WERI-Rb-1 (cell line): ENCODE measurements around the gene B4GALNT3.

ENCODE experiments used
- DNase-seq: peaks from one replicate; pipeline ENCODE4 v3.0.0-alpha.2; 2020
- H3K27ac ChIP-seq: fragments of 250-450 bp; sonication (Bioruptor Pico); 2 replicates; pipeline ENCODE4 v1.5.1; 2020; ENCODE audit warnings: mild to moderate bottlenecking, moderate library complexity
- H3K27me3 ChIP-seq: fragments of 250-450 bp; sonication (Bioruptor Pico); 2 replicates; pipeline ENCODE4 v1.5.1; 2021; ENCODE audit warnings: mild to moderate bottlenecking, low read depth, moderate library complexity; ENCODE audit not compliant: insufficient read depth, severe bottlenecking
- H3K36me3 ChIP-seq: fragments of 250-450 bp; sonication (Bioruptor Pico); 2 replicates; pipeline ENCODE4 v1.5.1; 2020; ENCODE audit warnings: mild to moderate bottlenecking, moderate library complexity
- H3K4me3 ChIP-seq: 2 replicates; pipeline ENCODE4 v1.5.1; 2011; ENCODE audit warnings: low read depth, mild to moderate bottlenecking, control low read depth, low read length
- H3K9me3 ChIP-seq: fragments of 250-450 bp; sonication (Bioruptor Pico); 2 replicates; pipeline ENCODE4 v1.5.1; 2021; ENCODE audit warnings: mild to moderate bottlenecking, moderate library complexity; ENCODE audit not compliant: severe bottlenecking
- TF ChIP-seq, protein P1 (sequence below): IDR thresholded peaks from 2 replicates; pipeline ENCODE4 v1.5.1; 2011; ENCODE audit warnings: low read depth, mild to moderate bottlenecking, control low read depth, inconsistent platforms, low read length

The B4GALNT3 gene

DNA sequence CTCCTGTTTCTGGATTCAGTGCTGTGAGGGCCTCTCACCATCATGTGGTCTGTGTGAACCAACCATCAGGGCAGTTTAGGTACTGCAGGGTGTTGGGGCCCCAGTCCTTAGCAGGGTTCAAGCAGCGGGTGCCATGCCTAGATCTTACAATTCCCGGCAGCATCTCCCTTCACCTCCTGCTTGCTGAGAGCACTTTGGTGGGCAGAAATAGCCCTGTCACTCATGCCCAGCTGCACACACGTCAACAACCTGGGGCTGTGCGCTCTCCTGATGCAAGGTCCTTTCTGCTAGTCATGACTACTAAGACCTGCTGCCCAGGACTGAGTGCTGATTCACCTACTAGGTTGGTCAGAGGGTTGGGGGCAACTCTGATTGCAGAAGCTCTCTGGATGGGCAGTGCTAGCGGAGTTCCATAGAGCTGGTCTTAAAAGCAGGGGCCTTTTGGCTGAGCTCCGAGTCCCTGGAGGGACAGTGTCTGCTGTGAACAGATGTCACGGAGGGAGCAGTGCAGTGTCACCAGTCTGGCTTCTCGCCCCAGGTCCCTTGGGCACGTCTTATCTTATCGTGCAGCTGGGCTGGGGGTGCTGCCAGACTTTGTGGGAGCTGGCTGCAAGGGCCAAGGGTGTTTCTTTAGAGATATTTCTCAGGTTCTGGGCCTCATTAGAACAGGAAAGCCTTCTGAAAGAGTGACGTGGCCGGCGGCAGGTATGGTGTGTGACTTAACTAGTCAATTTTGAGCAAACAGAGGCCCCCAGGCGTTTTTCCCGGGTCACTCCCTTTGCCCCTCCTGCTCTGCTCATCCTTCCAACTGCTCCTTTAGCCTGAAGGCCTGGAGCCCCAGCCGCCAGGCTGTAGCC lies 131.7 kb downstream of the B4GALNT3 start:
- TF ChIP-seq, protein P1, sequence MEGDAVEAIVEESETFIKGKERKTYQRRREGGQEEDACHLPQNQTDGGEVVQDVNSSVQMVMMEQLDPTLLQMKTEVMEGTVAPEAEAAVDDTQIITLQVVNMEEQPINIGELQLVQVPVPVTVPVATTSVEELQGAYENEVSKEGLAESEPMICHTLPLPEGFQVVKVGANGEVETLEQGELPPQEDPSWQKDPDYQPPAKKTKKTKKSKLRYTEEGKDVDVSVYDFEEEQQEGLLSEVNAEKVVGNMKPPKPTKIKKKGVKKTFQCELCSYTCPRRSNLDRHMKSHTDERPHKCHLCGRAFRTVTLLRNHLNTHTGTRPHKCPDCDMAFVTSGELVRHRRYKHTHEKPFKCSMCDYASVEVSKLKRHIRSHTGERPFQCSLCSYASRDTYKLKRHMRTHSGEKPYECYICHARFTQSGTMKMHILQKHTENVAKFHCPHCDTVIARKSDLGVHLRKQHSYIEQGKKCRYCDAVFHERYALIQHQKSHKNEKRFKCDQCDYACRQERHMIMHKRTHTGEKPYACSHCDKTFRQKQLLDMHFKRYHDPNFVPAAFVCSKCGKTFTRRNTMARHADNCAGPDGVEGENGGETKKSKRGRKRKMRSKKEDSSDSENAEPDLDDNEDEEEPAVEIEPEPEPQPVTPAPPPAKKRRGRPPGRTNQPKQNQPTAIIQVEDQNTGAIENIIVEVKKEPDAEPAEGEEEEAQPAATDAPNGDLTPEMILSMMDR, result no peak
- no peak overlapping the region for H3K4me3 ChIP-seq
- peaks cover 2% of the 10 kb centered on the region for H3K9me3 ChIP-seq
- peak overlapping the region; percentile 73 for H3K27ac ChIP-seq
- H3K27me3 ChIP-seq, result no peaks in the 10 kb centered on the region
- no peaks in the 10 kb centered on the region for H3K36me3 ChIP-seq
- peak; percentile 52 for DNase-seq

DNA sequence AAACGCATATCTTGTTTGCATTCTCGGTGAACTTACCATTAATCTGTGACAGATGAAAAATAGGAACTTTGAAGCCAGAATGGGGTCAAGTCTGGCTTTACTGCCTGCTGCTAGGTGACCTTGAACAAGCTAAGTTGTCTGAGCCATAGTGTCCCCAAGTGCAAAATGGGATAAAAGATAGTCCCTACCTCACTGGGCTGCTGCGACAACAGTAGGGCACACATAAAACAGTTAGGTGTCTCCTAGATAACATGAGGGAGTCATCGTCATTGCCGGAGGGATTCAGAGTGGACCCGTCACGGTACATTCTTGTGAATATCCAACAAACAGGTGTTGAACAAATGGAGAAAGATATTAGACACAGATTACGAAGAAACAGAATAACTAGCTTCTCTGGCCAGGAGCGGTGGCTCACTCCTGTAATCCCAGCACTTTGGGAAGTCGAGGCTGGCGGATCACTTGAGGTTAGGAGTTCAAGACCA lies 132.3 kb downstream of the B4GALNT3 start:
- Histone ChIP-seq H3K36me3 (no peaks in the 10 kb centered on the region), H3K27me3 (no peaks in the 10 kb centered on the region), H3K9me3 (peaks cover 2% of the 10 kb centered on the region), H3K27ac (peak overlapping the region; percentile 73), H3K4me3 (no peak overlapping the region)
- TF ChIP-seq, protein P1, result no peak
- DNase-seq, result no peak

DNA sequence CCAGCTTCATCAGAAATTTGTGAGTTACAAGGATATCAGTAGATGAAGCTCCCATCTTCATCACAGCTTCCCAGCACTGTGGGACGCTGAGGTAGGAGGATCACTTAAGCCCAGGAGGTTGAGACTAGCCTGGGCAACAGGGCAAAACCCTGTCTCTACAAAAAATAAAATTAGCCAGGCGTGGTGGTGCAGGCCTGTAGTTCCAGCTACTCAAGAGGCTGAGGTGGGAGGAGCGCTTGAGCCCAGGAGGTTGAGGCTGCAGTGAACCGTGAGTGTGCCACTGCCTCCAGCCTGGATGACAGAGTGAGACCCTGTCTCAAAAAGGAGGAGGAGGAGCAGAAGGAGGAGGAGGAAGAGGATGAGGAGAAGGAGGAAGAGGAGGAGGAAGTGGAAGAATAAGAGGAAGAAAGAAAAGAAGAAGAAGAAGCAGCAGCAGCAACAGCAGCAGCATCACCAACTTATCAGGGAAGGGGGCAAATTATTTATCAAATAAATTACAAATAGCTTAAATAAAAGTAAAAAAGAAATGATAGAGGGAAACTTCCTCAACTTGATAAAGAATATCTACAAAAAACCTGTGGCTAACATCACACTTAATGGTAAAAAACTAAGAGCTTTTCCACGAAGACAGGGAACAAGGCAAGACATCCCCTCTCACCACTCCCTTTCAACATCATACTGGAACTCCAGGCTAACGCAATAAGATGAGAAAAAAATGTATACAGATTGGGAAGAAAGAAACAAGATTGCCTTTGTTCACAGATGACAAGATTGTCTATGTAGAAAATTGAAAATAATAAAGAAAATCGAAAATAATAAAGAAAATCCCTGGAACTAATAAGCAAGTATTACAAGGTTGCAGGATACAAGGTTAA lies 133.9 kb downstream of the B4GALNT3 start:
- H3K36me3 ChIP-seq, result no peaks in the 10 kb centered on the region
- no peak overlapping the region for H3K27ac ChIP-seq
- no peak overlapping the region for H3K4me3 ChIP-seq
- no peak for DNase-seq
- H3K9me3 ChIP-seq, result no peaks in the 10 kb centered on the region
- H3K27me3 ChIP-seq, result no peaks in the 10 kb centered on the region
- TF ChIP-seq, protein P1, result no peak

DNA sequence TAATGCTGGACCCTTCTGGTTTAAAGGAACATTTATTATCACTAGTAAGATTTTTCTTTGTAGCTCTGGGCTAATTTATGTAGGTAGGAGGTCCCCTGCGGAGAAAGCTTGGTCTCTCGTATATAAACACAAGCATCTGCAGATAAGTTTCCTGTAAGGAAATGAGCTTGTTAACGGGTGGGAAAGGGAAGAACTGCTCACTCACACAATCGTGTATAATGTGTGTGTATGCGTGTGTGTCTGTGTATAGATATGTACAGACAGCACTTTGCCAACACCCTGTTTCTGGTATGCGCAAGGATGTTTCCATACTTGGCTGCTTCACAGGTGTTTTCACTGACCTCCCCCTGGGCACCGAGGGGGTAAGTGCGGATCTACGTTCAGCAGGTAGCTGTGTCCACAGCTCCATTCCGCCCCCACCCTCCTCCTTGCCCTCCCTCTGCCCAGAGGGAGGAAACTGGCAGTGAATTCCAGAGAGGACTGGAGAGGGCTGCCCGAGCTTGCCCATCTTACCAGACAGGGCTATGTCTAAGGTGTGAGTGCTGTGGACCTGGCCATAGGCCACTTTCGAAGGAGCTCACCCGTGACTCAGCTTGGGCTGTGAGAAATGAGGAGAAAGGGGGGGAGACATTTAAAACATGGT lies 138.3 kb downstream of the B4GALNT3 start:
- DNase-seq, result no peak
- no peaks in the 10 kb centered on the region for H3K9me3 ChIP-seq
- H3K27ac ChIP-seq, result no peak overlapping the region
- H3K4me3 ChIP-seq, result no peak overlapping the region
- no peaks in the 10 kb centered on the region for H3K27me3 ChIP-seq
- H3K36me3 ChIP-seq, result no peaks in the 10 kb centered on the region
- TF ChIP-seq, protein P1, result no peak

DNA sequence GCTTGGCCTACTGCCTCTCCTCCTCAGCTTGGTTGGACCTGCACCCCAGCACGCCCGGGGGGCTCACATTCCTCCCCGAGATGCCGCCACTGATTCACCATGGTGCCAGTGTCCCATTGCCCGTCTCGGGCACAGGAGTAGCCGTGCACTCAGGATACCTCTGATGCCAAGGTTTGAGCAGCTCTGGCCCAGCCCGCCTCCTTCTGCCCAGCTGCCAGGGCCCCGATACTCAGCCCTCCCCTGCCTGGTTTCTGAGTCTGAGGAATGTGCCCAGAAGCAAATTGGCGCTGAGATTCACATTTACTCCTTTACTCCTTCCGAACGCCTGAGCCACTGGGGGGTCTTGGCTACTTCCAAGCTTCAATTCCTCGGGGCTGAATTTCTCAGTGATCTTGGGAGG lies 140.0 kb downstream of the B4GALNT3 start:
- TF ChIP-seq, protein P1, result no peak
- no peaks in the 10 kb centered on the region for H3K27me3 ChIP-seq
- no peak for DNase-seq
- H3K36me3 ChIP-seq, result no peaks in the 10 kb centered on the region
- H3K27ac ChIP-seq, result no peak overlapping the region
- H3K9me3 ChIP-seq, result no peaks in the 10 kb centered on the region
- H3K4me3 ChIP-seq, result no peak overlapping the region
